Measurements from ENCODE around the gene ENC1. TPM values are rescaled to one million over a fixed set of nuclear protein-coding genes. Genes with fewer than 3 reads are reported as not detected.

The ENC1 gene
- total and polyA plus RNA-seq, 2 of the 4 experiments (the other 2 are of a cell fraction), result 25.6 to 70.8 TPM

GRCh38 chr5:74665273-74665672 is 24.7 kb upstream of the ENC1 start:
- peaks cover 3% of the 10 kb centered on the region; the same call in 1 of the 2 replicates for H3K27me3 ChIP-seq (ENCODE audit: control insufficient read depth, insufficient read depth, low read length)
- H3K4me3 ChIP-seq (ENCODE audit: insufficient read depth, low read depth, low read length), result no peak overlapping the region
- H4K5ac ChIP-seq (ENCODE audit: low read depth, low read length), result no peak overlapping the region
- no CpG with 5 or more reads among the region's 2 CpGs for WGBS, 2 experiments (ENCODE audit: extremely low coverage in 2 of 2, insufficient read length in 1 of 2)
- H2BK120ac ChIP-seq (ENCODE audit: low read depth, low read length), result no peak overlapping the region
- ChIA-PET CTCF (interaction anchor here (0.5 to 1.0 kb wide), 2 partner anchors 11 to 283 kb away, joined by 3 read pairs; no protein-coding TSS in a partner anchor), POLR2A (ENCODE audit: unreplicated experiment) (no interaction called here)
- dilution Hi-C loops (cut with HindIII; ENCODE audit: low sequenced_read_pairs, unreplicated experiment), result no loop called here
- no TSS peak for BruUV-seq (replicated peaks)
- H3K56ac ChIP-seq (ENCODE audit: extremely low read depth, insufficient read depth, low read length), result no peak overlapping the region
- H3K36me3 ChIP-seq (ENCODE audit: control insufficient read depth, insufficient read depth, low read length), result no peaks in the 10 kb centered on the region
- H3K4ac ChIP-seq (ENCODE audit: low read depth, low read length), result no peak overlapping the region
- H3K9ac ChIP-seq (ENCODE audit: low read depth, low read length), result no peak overlapping the region
- no peaks in the 10 kb centered on the region for H3K79me1 ChIP-seq (ENCODE audit: low read depth in 1 of 2, low read length in 2 of 2)
- no peak overlapping the region for H2BK20ac ChIP-seq (ENCODE audit: low read depth, low read length)
- H3K27ac ChIP-seq (ENCODE audit: insufficient read depth, low read length), result no peak overlapping the region
- H2BK5ac ChIP-seq (ENCODE audit: low read depth, low read length, poor library complexity, severe bottlenecking), result no peak overlapping the region
- ATAC-seq (ENCODE audit: low read depth), result no peak
- no peak overlapping the region for H3K23ac ChIP-seq (ENCODE audit: low read depth, low read length)
- H3K18ac ChIP-seq (ENCODE audit: low read depth, low read length), result no peak overlapping the region
- no peaks in the 10 kb centered on the region for H4K20me1 ChIP-seq (ENCODE audit: insufficient read depth, low read length)
- intact Hi-C loops (cut with micrococcal nuclease), result no loop called here
- H4K91ac ChIP-seq (ENCODE audit: insufficient read depth, low read depth, low read length), result no peak overlapping the region
- H3K4me2 ChIP-seq (ENCODE audit: low read depth, low read length), result no peak overlapping the region
- H4K8ac ChIP-seq (ENCODE audit: low read depth in 2 of 2, low read length in 2 of 2), result no peak overlapping the region
- H2BK15ac ChIP-seq (ENCODE audit: low read depth, low read length), result no peak overlapping the region
- TF ChIP-seq NFE2L2 (IDR thresholded peaks at IDR 0.05; ENCODE audit: low read depth, low read length) (no peak), RAD21 (IDR thresholded peaks at IDR 0.05; ENCODE audit: low read length) (no peak), CTCF (conservative IDR thresholded peaks at IDR 0.05; ENCODE audit: low read depth, low read length) (no peak), RCOR1 (IDR thresholded peaks at IDR 0.05; ENCODE audit: insufficient replicate concordance, low read length) (no peak), CEBPB (IDR thresholded peaks at IDR 0.05; ENCODE audit: low read depth, low read length) (peak; percentile 91), SMC3 (IDR thresholded peaks at IDR 0.05; ENCODE audit: low read depth, low read length) (no peak)
- no peaks in the 10 kb centered on the region for H3K9me1 ChIP-seq (ENCODE audit: insufficient read depth, low read length)
- H2AFZ ChIP-seq (replicated peaks; ENCODE audit: low read length, poor library complexity), result no peak overlapping the region
- no peak overlapping the region for H2AK9ac ChIP-seq (replicated peaks; ENCODE audit: low read depth, low read length, poor library complexity)
- in situ Hi-C loops (cut with MboI; ENCODE audit: low sequenced_read_pairs), result loop anchor here (25.0 kb wide), 1 partner anchor 597 kb away; no protein-coding TSS in a partner anchor
- no peaks in the 10 kb centered on the region for H3K9me3 ChIP-seq (ENCODE audit: control insufficient read depth, insufficient read depth, low read length)
- H3K14ac ChIP-seq (replicated peaks; ENCODE audit: low read depth, low read length), result no peak overlapping the region
- H3K4me1 ChIP-seq (ENCODE audit: control insufficient read depth, insufficient read depth, low read length), result no peaks in the 10 kb centered on the region; the same call in 1 of the 2 replicates
- no peak overlapping the region for H2AK5ac ChIP-seq (ENCODE audit: low read depth, low read length)
- DNase-seq, result no peak

Data from IMR-90 (cell line).